Measurements from ENCODE around the gene COL8A2.

Gene COL8A2

DNA sequence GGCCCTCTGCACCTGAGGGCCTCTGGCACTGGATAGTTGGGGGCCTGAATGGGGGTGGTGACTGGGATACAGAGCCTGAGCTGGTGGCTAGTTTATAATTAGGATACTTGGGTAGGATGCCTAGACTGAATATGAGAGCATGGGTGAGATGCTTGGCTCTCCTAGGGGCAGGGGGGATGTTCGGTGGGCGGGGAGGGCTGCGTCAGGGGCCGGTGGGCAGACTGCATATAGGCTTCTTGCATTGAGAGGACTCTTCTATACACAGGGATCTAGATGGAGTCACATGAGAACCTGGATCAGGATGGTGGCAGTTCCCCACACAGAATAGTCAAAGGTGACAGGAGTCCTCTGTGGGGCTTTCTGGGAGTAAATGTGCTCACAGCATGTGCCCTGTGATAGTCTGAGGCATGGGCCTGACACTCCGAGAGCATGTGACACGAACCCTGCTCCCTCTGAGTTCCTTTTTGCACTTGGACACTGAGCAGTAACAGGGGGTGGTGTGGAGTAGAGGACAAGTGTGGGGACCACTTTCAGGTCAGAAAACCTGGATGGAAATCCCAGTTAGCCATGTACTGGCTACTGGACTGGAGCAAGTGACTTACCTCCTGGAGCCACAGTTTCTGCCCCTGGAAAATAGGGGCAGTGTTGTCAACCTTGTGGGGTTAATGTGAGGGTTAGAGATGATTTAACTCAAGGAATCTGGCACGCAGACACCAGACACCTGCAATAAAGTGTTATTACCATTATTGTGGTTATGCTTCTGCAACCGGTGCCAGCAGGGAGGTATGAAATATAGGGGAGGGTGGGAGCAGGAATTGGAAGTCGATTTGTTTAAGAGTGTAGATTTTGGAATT lies 33.2 kb upstream of the COL8A2 start:
- no peak for DNase-seq (ENCODE audit: low read depth, low spot score)

DNA sequence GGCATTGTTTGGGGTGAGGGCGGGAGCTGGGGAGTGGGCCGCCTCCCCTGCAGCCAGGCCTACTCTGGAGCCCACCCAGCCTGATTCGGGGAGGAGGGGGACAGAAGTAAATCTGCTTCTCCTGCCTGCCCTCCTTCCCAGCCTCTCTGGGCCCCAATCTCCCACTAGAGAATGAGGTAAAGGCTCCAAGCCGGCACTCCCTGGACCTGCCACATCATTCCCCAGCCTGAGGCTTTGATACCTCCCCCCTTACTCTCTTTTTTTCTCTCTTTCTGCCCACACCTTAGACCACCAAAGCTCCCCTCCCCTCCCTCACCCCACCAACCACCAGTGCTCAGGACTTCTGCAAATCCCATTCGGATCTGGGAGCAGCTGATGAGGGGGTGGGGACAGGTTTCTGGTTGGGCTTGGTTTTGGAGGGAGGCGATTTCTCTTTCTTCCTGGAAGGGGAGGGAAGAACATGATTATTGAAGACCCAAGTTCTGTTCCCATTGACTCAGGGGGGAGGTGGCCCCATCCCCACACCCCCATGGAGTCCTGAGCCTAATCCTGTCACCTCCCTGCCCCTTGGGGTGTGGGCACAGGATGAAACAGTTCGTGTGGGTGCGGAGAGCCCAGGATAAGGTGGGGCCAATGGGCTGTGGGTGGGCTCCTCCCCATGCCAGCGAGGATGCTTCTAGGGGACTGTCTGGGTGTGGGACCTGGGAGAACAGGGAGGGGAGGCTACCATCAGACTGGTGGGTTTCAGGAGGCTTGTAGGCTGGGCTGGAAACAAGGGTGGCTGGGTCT lies 32.3 kb upstream of the COL8A2 start:
- DNase-seq (ENCODE audit: low read depth, low spot score) = no peak

DNA sequence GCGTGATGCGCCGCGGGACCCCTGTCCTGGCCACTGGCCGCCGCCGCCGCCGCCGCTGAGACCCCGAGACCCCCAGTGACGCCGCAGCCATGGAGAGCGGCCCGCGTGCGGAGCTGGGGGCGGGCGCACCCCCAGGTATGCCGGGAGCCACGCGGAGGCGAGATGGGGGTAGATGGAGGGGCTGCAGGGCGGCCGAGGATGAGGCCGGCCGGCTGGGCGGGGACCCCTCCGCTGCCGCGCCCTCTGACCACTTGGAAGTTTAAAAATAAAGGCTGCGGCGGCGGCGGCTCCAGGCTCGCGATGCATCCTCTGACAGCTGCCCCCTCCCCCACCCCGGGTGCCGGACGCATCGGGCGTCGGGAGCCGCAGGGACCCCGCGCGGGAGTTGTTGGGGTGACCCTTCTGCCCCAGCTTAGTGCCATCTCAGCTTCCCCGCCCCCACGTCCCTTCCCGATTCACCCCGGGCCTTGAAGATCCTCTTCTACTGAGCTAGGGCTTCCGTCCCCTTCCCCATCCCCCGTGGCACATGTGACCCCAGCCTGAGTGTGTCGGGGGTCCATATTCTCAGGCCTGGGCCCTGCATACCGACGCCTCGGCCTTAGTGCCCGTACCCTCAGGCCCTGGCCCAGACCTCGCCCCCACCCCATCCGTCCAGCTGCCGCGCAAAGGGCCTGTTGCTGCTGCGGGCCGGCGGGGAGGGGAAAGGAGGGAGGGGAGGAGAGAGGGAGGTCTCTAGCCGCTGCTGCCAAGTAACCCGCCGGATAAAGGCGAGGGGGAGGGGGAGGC lies 31.5 kb upstream of the COL8A2 start:
- DNase-seq (ENCODE audit: low read depth, low spot score) = no peak

DNA sequence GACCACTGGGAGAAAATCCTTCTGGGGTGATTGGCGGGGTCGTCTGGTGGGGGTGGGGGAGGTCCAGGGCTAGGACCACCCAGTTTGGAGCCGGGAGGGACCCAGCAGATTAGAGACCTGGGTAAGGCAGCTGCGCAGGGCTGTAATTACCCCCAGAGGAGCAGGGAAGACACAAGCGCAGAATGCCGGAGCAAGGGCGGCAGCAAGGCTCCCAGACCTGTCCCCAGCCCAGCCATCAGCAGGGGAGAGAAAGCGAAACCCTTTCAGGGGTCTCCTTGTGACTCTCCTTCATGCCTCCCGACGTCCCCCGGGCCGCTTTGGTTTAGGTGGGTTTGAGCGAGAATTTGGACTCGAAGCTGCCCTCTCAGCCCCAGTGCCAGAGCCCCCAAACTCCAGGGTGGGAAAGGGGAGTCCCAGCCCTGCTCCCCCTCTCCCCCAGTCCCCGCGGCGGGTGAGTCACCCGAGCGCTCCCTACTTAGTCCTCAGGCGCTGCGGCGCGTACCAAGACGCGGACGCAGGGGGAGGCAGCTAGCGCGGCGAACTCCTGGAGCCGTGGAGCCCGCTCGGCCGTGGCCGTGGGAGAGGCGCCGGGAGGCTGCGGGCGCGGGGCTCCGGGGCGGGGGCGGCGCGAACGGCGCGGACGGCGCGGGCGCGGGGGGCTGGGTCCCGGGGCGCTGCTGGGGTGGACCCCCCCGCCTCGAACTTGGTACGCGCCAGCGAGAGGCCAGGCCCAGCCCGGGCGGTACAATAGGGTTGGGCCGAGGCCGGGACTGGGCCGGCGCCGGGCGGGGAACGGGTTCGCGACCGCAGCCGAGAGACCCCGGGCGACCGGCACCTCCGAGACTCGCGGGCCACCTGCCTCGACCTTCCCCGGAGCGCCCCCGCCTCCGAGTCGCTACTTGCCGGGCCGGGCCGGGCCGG lies 30.6 kb upstream of the COL8A2 start, which contains the start of gene MAP7D1:
TSS of gene MAP7D1 (plus strand) at position 753 of the 921 bp plus-strand sequence. CDS start 258 bp downstream, outside the sequence.
- no peak for DNase-seq (ENCODE audit: low read depth, low spot score)

GRCh38 chr1:36154765-36155407 lies 29.9 kb upstream of the COL8A2 start:
- no peak for DNase-seq (ENCODE audit: low read depth, low spot score)

DNA sequence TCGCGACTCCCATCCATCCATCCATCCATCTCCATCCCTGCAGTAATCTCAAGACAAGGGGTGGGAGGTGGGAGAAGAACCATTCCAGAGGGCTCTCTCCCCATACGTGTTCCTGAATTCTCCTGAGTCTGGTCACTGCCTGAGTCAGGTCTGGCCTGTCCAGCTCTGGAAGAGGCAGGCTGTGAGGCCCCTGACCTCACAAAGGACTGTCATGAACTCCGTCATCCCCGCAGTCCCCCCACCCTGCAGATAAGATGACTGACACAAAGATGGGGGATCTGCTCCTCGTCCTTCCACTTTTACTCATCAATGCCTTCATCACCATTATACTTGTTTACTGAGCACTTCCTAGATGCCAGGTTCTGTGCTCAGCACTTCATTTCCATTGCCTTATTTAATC lies 29.3 kb upstream of the COL8A2 start:
- DNase-seq (ENCODE audit: low read depth, low spot score) = no peak

DNA sequence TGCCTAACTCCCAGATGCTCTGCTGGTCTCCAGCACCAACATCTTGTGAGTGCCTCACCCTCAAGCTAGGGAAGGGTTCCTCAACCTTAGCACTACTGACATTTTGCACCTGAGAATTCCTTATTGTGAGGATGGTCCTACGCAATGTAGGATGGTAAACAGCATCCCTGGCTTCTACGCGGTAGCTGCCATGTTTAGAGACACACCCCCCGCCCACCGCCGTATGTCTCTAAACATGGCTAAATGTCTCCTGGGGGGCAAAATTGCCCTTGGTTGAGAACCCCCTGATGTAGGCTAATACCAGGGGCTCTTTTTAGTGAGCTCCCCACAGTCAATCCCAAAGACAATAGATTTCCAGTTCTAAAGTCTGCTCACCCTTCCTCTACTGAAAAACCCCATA lies 28.5 kb upstream of the COL8A2 start:
- no peak for DNase-seq (ENCODE audit: low read depth, low spot score)

DNA sequence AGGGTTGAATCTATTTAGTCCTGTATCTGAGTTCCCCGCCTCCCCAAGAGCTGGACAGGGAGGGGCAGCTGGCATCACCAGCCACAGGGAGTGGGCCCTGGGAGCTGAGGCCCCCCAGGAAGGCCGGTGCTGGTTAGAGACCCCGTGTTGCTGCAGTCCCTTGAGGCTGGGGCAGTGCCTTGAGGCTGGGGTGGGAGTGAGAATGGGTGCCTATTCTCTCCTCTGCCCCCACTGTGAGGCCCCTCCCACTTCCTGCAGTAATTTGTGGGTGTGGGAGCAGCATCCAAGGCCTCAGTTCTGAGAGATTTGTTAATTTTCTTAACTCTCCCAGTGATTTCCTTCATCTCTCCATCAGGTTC lies 26.8 kb upstream of the COL8A2 start:
- DNase-seq (ENCODE audit: low read depth, low spot score) = no peak

DNA sequence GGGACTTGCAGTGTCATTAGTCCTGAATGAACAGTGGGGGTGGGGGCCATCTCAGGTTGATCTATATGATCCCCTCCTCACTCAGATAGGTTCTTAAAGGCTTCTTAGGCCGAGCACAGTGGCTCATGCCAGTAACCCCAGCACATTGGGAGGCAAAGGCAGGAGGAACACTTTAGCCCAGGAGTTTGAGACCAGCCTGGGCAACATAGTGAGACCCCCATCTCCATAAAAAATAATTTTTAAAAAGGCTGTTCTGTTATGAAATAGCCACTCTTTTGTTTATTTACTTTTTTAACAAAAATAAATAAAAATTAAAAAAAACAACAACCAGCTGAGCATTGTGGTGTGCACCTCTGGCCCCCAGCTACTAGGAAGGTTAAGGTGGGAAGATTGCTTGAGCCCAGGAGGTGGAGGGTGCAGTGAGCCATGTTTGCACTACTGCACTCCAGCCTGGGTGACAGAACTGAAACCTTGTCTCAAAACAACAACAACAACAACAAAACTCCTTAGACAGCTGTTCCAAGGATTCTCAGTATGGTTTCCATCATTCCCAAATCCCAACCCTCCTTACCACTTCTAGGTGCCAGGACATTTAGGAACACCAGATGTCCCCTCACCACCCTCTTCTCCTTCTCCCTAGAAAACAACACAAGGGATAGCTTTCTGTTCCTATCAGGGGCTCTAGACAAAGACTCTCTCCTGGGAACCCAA lies 26.3 kb upstream of the COL8A2 start:
- DNase-seq (ENCODE audit: low read depth, low spot score) = no peak

DNA sequence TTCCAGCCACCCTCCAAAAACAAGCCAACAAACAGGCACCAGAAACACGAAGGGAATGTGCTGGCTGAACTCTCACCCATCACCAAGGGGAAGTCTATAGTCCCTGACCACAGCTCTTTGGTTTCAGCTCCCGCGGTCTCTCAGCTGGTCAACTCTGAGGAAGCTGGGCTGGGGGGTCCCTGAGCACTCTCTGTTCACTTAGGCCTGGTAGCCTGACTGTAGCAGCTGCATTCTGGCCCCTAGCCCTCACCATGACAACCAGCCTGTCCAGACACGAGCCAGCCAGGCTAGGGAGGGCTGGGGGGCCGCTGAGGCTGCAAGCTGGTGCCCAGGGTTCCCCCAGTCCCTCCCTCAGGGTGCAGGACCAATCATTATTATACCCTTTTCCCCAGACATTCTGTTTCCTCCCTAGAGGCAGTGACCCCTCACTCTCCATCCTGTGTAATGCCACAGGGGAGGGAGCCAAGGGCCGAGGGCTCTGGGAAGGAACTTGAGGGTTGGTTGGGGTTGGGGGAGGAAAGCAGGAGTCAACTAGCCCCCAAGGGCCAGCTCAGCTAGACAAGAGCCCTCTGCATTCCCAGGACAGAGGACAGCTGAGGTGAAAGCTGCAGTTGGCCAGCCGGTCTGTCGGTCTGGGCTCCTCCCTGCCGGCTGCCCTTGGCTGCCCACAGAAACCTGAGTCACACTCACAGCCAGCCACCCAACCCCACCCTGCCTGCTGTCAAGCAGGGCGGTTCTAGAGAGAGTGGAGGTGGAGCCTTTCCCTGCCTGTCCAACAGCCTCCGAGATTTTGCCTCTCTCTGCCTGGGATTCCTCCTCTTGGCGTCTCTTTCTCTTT lies 25.5 kb upstream of the COL8A2 start:
- peak; percentile 91 for DNase-seq (ENCODE audit: low read depth, low spot score)

- DNase-seq (ENCODE audit: low read depth, low spot score) = no peak
Measured at GRCh38 chr1:36149973-36150295, 24.9 kb upstream of the COL8A2 start.

DNA sequence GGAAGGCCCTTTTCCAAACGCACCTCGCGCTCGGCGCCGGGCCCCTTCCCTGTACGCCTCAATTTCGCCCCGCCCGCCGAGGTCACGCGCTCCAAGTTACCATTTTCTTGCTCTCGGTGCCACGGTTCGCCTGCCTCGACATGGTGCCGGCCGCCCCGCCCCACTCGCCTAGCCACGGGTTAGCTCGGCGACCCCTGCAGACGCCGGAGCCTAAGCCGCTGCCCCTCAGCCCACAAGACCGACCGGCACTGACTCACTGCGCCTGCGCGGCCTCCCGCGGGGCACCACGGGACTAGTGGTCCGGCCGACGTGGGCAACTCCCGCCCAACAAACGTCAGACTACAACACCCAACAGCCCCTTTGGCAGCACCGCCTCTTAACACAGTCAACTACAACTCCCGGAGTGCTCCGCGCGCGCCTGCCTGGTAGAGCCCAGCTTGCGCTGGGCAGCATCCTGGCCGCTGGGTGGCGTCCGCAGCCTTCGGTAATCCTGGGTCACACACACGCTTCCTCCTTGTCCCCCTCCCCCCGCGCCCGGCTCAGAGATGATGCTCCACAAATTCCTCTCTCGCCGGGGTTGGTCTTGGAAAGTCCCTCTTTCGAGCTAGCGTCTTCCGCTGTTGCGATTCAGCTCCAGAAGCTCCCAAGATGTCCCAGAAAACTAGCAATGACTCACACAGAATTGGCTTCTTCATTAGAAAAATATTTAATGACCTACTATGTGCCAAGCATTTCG lies 24.4 kb upstream of the COL8A2 start, which contains the start of gene TRAPPC3:
TSS of gene TRAPPC3 (minus strand) at position 250 of the 736 bp plus-strand sequence. CDS start at position 142, 108 bp downstream.
- DNase-seq (ENCODE audit: low read depth, low spot score) = peak; percentile 100

DNA sequence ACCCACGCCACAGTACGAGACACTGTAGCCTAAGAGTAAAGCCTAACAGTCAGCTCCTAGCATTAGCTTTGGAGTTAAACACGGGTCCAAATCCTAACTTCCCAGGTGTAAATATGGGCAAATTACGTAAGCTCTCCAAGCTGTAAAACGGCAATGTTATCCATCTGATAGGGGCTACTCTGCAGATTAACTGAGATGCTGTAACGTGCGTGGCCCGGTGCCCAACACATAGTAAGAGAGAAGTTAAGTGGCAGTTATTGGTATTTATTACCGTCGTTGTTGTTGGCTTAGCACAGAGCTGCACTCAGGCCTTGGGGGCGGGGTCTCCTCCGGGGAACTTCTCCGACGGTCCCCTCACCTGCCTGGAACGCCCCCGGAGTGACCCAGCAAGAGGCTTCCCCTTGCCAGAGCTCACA lies 23.8 kb upstream of the COL8A2 start:
- no peak for DNase-seq (ENCODE audit: low read depth, low spot score)

DNA sequence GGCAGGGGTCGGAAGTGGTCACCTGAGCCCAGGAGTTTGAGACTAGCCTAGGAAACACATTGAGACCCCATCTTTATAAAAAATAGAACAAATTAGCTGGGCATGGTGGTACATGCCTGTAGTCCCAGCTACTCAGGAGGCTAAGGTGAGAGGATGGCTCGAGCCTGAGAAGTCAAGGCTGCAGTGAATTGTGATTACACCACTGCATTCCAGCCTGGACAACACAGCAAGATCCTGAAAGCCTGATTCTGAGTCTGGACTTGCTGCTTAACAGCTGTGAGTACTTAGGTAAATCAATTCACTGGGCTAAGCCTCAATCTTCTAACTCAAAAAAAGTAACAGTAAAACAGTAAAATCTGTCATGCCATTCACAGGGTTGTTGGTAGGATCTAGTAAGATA lies 19.4 kb upstream of the COL8A2 start:
- no peak for DNase-seq (ENCODE audit: low read depth, low spot score)

GRCh38 chr1:36143424-36143823 lies 18.4 kb upstream of the COL8A2 start:
- DNase-seq (ENCODE audit: low read depth, low spot score) = no peak

- no peak for DNase-seq (ENCODE audit: low read depth, low spot score)
Measured at GRCh38 chr1:36142121-36142520, 17.1 kb upstream of the COL8A2 start.

DNA sequence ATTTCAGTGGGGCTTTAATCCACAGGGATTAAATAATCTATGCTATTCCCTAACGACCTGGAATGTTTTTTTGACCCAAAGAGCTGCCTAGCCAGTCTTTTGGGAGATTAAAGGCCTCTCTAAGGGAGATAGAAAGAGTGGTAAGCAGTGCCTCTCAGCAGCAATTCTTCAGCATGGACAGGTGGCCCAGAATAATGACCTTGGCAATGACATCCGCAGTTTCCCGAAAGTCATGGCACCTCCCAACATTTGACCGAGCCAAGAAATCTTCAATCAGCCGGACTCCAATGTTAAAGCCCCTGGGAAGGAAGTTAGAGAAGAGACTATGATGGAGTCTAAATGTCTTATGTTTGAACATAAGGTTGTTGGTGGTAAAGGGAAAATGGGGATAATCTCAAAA lies 14.5 kb upstream of the COL8A2 start:
- DNase-seq (ENCODE audit: low read depth, low spot score) = no peak

GRCh38 chr1:36137776-36138175 lies 12.8 kb upstream of the COL8A2 start:
- no peak for DNase-seq (ENCODE audit: low read depth, low spot score)

Measured in smooth muscle cell of the brain vasculature (primary cell).